SK-N-MC (cell line): Measurements from ENCODE around the gene DIDO1.

Experiments
- EZH2 ChIP-seq: fragments of 200-600 bp; sonication (generic); IDR thresholded peaks from one replicate; pipeline ENCODE4 v1.6.1; 2017; ENCODE audit warnings: antibody characterized with exemption
- FOXP2 ChIP-seq: optimal IDR thresholded peaks from 2 replicates; pipeline ENCODE3; 2011; ENCODE audit warnings: mild to moderate bottlenecking, moderate library complexity; ENCODE audit not compliant: insufficient read depth; ENCODE audit errors: extremely low read length, control extremely low read depth
- POLR2AphosphoS5 ChIP-seq: IDR thresholded peaks from 2 replicates; pipeline ENCODE4 v1.6.1; 2012; ENCODE audit warnings: mild to moderate bottlenecking, low read depth, low read length, borderline replicate concordance

GRCh38 chr20:62971211-62971949, 45.1 kb upstream of the DIDO1 start:
- no peak for TF ChIP-seq POLR2AphosphoS5
- no peak for TF ChIP-seq EZH2
- no peak for TF ChIP-seq FOXP2
